Spleen (tissue), 7 donors: ENCODE measurements around the gene MTX1.

Source experiments
- CTCF ChIP-seq, 11 experiments: fragments of 200-600 bp in 7 of 11; fragments of 450-650 bp in 4 of 11; sonication (generic) in 4 of 11; IDR thresholded peaks in 8 of 11; conservative IDR thresholded peaks in 3 of 11; 1 replicate in 7 of 11; 2 replicates in 4 of 11; pipeline versions ENCODE4 v1.4.0 to v1.8.0; 2016 to 2021; ENCODE audit warnings: antibody characterized with exemption in 11 of 11, inconsistent platforms in 4 of 11, mild to moderate bottlenecking in 1 of 11
- POLR2AphosphoS5 ChIP-seq, 3 donors: sonication (generic); formaldehyde crosslinking; IDR thresholded peaks; one replicate each; pipeline ENCODE4 v1.5.1; 2017; ENCODE audit warnings: antibody characterized with exemption in 3 of 3
- donor health status: DM: no; HTN: no; CAD: no; lungs with moderate emphysema.
- donor health status: DM: no; HTN: no; CAD: no.
- donor health status: DM: no; HTN: no; CAD: no.

GRCh38 chr1:155158991-155159390 lies 49.5 kb upstream of the MTX1 start:
- no peak for TF ChIP-seq CTCF (IDR thresholded peaks at IDR 0.05 in 8 of 11, conservative IDR thresholded peaks at IDR 0.05 in 3 of 11)
- no peak for TF ChIP-seq POLR2AphosphoS5 (IDR thresholded peaks at IDR 0.05)
